Ovary (tissue), 3 donors: ENCODE results near the gene HCFC1R1.
"Not testable (repeated sequence)": the region's sequence is repeated elsewhere in the genome, so short reads cannot be mapped to it uniquely, and the experiment has no call there.

ENCODE experiments used
- CTCF ChIP-seq, 3 donors: fragments of 450-650 bp in 2 of 3; fragments of 200-600 bp in 1 of 3; IDR thresholded peaks; one replicate each; pipeline versions ENCODE4 v1.5.1 to v1.8.0; 2016 to 2022; ENCODE audit warnings: antibody characterized with exemption in 3 of 3, mild to moderate bottlenecking in 1 of 3
- POLR2A ChIP-seq: fragments of 450-650 bp; IDR thresholded peaks from one replicate; pipeline ENCODE4 v1.6.1; 2017; ENCODE audit warnings: antibody characterized with exemption, mild to moderate bottlenecking, moderate library complexity
- donor health status: DM: no; HTN: no; CAD: no.

- not testable (repeated sequence) for TF ChIP-seq POLR2A; CTCF (IDR thresholded peaks at IDR 0.05)
Observed at GRCh38 chr16:3052571-3053329, 29.0 kb upstream of the HCFC1R1 start.
